K562 (cell line): Measurements from ENCODE around the gene RPH3AL. TPM values are rescaled to one million over a fixed set of nuclear protein-coding genes. Genes with fewer than 3 reads are reported as not detected.

Experiments
- ATAC-seq: fragments of 200-7000 bp; cut with Tn5 transposase; 3 replicates; pipeline ENCODE4 v1.9.1; 2020; ENCODE audit warnings: moderate library complexity
- BruUV-seq: library from RNA; stranded (reverse); fragments of 400-500 nt; replicated peaks from 2 replicates; lab custom pipeline; 2021; lab: Mats Ljungman, UMichigan
- CTCF ChIA-PET: fragments of 300-600 bp; formaldehyde crosslinking; extraction: SDS; loops from one replicate; lab custom pipeline; 2021; ENCODE audit warnings: low intra/inter-chr PET ratio; lab: Yijun Ruan, JAX
- POLR2A ChIA-PET: fragments of 300-600, 350-650 bp; sonication (Branson Sonifier 250); formaldehyde crosslinking; extraction: SDS; loops from one replicate; lab custom pipeline; 2021; ENCODE audit warnings: antibody characterized with exemption, inconsistent platforms; lab: Yijun Ruan, JAX
- DNase-seq, 4 experiments: peaks; one replicate each; pipeline versions ENCODE4 v3.0.0 to v3.0.0-alpha.2; 2011 to 2018; ENCODE audit warnings: low spot score in 3 of 4, mixed read lengths in 3 of 4; ENCODE audit errors: extremely low read depth in 1 of 4
- FAIRE-seq: peaks from 2 replicates; lab custom pipeline; 2011; peaks lifted over from hg19 to GRCh38; lab: Jason Lieb, UNC
- H2AFZ ChIP-seq: 2 replicates; pipeline ENCODE4 v1.6.0; 2011; ENCODE audit warnings: low read depth, low read length, control low read depth, inconsistent platforms
- H3K27ac ChIP-seq: fragments of 200-600 bp; 3 replicates; pipeline ENCODE4 v1.8.0; 2011; ENCODE audit warnings: low read depth, mild to moderate bottlenecking, control low read depth, inconsistent platforms, low read length, moderate library complexity, mixed read lengths; ENCODE audit errors: extremely low read depth
- H3K27me3 ChIP-seq, 2 experiments: fragments of 300-600 bp in 1 of 2; 2 replicates in 1 of 2; 3 replicates in 1 of 2; pipeline versions ENCODE4 v1.6.0 to v1.8.0; 2011; ENCODE audit warnings: inconsistent platforms in 2 of 2, low read length in 2 of 2, mild to moderate bottlenecking in 1 of 2, mixed read lengths in 1 of 2, moderate library complexity in 1 of 2; ENCODE audit not compliant: control insufficient read depth in 2 of 2, insufficient read depth in 2 of 2
- H3K36me3 ChIP-seq: fragments of 300-600 bp; 3 replicates; pipeline ENCODE4 v1.8.0; 2011; ENCODE audit warnings: mild to moderate bottlenecking, low read length, inconsistent platforms; ENCODE audit not compliant: control insufficient read depth, insufficient read depth
- H3K4me1 ChIP-seq, 2 experiments: fragments of 200-600 bp in 1 of 2; replicated peaks in 1 of 2; 2 replicates in 1 of 2; 3 replicates in 1 of 2; pipeline versions ENCODE4 v1.5.1 to v1.8.0; 2011; ENCODE audit warnings: inconsistent platforms in 2 of 2, low read length in 2 of 2, mild to moderate bottlenecking in 1 of 2, mixed read lengths in 1 of 2, moderate library complexity in 1 of 2; ENCODE audit not compliant: control insufficient read depth in 2 of 2, insufficient read depth in 2 of 2
- H3K4me2 ChIP-seq: 2 replicates; pipeline ENCODE4 v1.6.1; 2011; ENCODE audit warnings: low read length, control low read depth, inconsistent platforms, mixed read lengths; ENCODE audit not compliant: insufficient read depth
- H3K4me3 ChIP-seq: fragments of 200-600 bp; sonication (generic), shearing (Covaris generic); 2 replicates; pipeline ENCODE4 v1.5.1; 2016; ENCODE audit warnings: control low read depth, inconsistent platforms
- H3K79me2 ChIP-seq: fragments of 200-600 bp; 3 replicates; pipeline ENCODE4 v1.8.0; 2011; ENCODE audit warnings: low read length, inconsistent platforms; ENCODE audit not compliant: control insufficient read depth, insufficient read depth
- H3K9ac ChIP-seq, 2 experiments: 2 replicates each; pipeline versions ENCODE4 v1.6.0 to v1.6.1; 2011; ENCODE audit warnings: low read depth in 2 of 2, low read length in 2 of 2, control low read depth in 1 of 2, inconsistent platforms in 1 of 2, mild to moderate bottlenecking in 1 of 2, mixed read lengths in 1 of 2; ENCODE audit not compliant: insufficient read depth in 1 of 2
- H3K9me1 ChIP-seq: one replicate; pipeline ENCODE4 v1.6.0; 2011; ENCODE audit warnings: inconsistent platforms, mild to moderate bottlenecking, low read length, moderate library complexity; ENCODE audit not compliant: control insufficient read depth, insufficient read depth
- H3K9me3 ChIP-seq: replicated peaks from 2 replicates; pipeline ENCODE4 v1.5.1; 2011; ENCODE audit warnings: low read depth, low read length, inconsistent platforms; ENCODE audit not compliant: control insufficient read depth, insufficient read depth
- H4K20me1 ChIP-seq: replicated peaks from 2 replicates; pipeline ENCODE4 v1.6.1; 2011; ENCODE audit warnings: low read length, inconsistent platforms, mixed read lengths; ENCODE audit not compliant: control insufficient read depth, insufficient read depth
- CGGBP1 ChIP-seq: fragments of 250-450 bp; sonication (Bioruptor Pico); IDR thresholded peaks from 2 replicates; pipeline ENCODE4 v1.9.0; 2021; ENCODE audit warnings: mild to moderate bottlenecking
- KHSRP ChIP-seq: fragments of 450-650 bp; IDR thresholded peaks from 2 replicates; pipeline ENCODE4 v1.6.1; 2017
- PURB ChIP-seq: sonication (generic); formaldehyde crosslinking; IDR thresholded peaks from 2 replicates; pipeline ENCODE4 v1.9.0; 2021; ENCODE audit warnings: low read depth, mild to moderate bottlenecking, missing genetic modification reagents
- RFX5 ChIP-seq: IDR thresholded peaks from 2 replicates; pipeline ENCODE4 v1.6.1; 2011; ENCODE audit warnings: low read depth, mild to moderate bottlenecking, improper control_type of control experiment, low read length
- SOX6 ChIP-seq: fragments of 450-650 bp; IDR thresholded peaks from 2 replicates; pipeline ENCODE4 v1.6.1; 2014; ENCODE audit warnings: mild to moderate bottlenecking
- THRB ChIP-seq: fragments of 450-650 bp; formaldehyde crosslinking; conservative IDR thresholded peaks from 2 replicates; pipeline ENCODE4 v1.4.0; 2022; ENCODE audit warnings: mild to moderate bottlenecking, missing genetic modification characterization
- ZBTB12 ChIP-seq: fragments of 250-450 bp; sonication (Bioruptor Pico); IDR thresholded peaks from 2 replicates; pipeline ENCODE4 v1.4.0; 2020
- ZBTB49 ChIP-seq: sonication (generic); formaldehyde crosslinking; IDR thresholded peaks from 2 replicates; pipeline ENCODE4 v1.8.0; 2022; ENCODE audit warnings: missing genetic modification reagents, mild to moderate bottlenecking, borderline replicate concordance
- ZBTB5 ChIP-seq: fragments of 450-650 bp; IDR thresholded peaks from 2 replicates; pipeline ENCODE4 v1.6.1; 2017; ENCODE audit warnings: antibody characterized with exemption
- ZKSCAN1 ChIP-seq: fragments of 150-350 bp; IDR thresholded peaks from 2 replicates; pipeline ENCODE4 v1.6.1; 2016; ENCODE audit warnings: low read depth, low read length
- ZMIZ1 ChIP-seq, 2 experiments: fragments of 150-350 bp in 1 of 2; IDR thresholded peaks; 2 replicates each; pipeline ENCODE4 v1.6.1; 2012 to 2016; ENCODE audit warnings: low read depth in 2 of 2, low read length in 2 of 2, mild to moderate bottlenecking in 1 of 2, moderate library complexity in 1 of 2
- WGBS: fragments of 100-300 bp; shearing (Covaris generic); methylation state at CpG from one replicate; pipeline ENCODE4 v1.1.6; 2016; ENCODE audit warnings: low coverage, mixed read lengths; ENCODE audit not compliant: insufficient coverage; ENCODE audit errors: missing lambda C conversion rate; 5-methylcytosine and 5-hydroxymethylcytosine counted together
- in situ Hi-C: fragments of 300-500 bp; cut with MboI; formaldehyde crosslinking; loops from 4 replicates; pipeline ENCODE4 v1.15.0; 2018; ENCODE audit warnings: inconsistent platforms, mixed read lengths
- intact Hi-C: fragments of 100-400 bp; cut with micrococcal nuclease; formaldehyde crosslinking; loops from 2 replicates; pipeline ENCODE4 v1.14.2; 2022
- polyA plus RNA-seq, 8 experiments: library from polyadenylated mRNA; depleted of rRNA in 4 of 8; stranded (reverse) in 5 of 8; unstranded in 3 of 8; fragments of >200 nt; fragmentation: Nextera tagmentation in 2 of 8; fragmentation: Illumina TruSeq in 1 of 8; extraction: Ambion mirVana in 2 of 8; extraction: Trizol in 1 of 8; gene quantifications; 2 replicates each; pipeline versions ENCODE4 v1.2.1 to v1.2.3, GENCODE V29; 2011 to 2014; ENCODE audit warnings: inconsistent platforms in 1 of 8, missing spikeins in 1 of 8
- total RNA-seq, 7 experiments: library from RNA; depleted of rRNA in 6 of 7; stranded (reverse); fragments of >200 nt in 6 of 7; fragmentation: Illumina TruSeq in 2 of 7; extraction: Trizol in 2 of 7; gene quantifications; 2 replicates each; pipeline versions ENCODE4 v1.2.1 to v1.2.3, GENCODE V29; 2011 to 2021; ENCODE audit warnings: low replicate concordance in 1 of 7

Gene RPH3AL
- total and polyA plus RNA-seq, 9 of the 15 experiments (the other 6 are each of a cell fraction or from before 2014, with no cell fraction given): 0.18 to 1.7 (median 0.39) TPM

- Histone ChIP-seq H3K36me3 (no peaks in the 10 kb centered on the region), H3K27me3 (no peaks in the 10 kb centered on the region), H3K79me2 (no peaks in the 10 kb centered on the region), H3K9ac (no peak overlapping the region), H3K4me2 (no peak overlapping the region), H2AFZ (no peak overlapping the region), H3K27ac (no peak overlapping the region), H4K20me1 (no peaks in the 10 kb centered on the region), H3K9me3 (no peaks in the 10 kb centered on the region), H3K4me3 (no peak overlapping the region), H3K4me1 (no peaks in the 10 kb centered on the region), H3K9me1 (no peaks in the 10 kb centered on the region)
- POLR2A ChIA-PET: no interaction called here
- no TSS peak for BruUV-seq
- no peak for ATAC-seq
- DNase-seq: no peak
- in situ Hi-C loops (no loop called here), intact Hi-C loops (no loop called here)
- no peak for FAIRE-seq
- CTCF ChIA-PET: no interaction called here
- WGBS: 0% methylated on average over 7 of the region's 7 CpGs
- TF ChIP-seq ZMIZ1 (IDR thresholded peaks at IDR 0.05; ENCODE audit: low read depth in 2 of 2, low read length in 2 of 2): no peak
- TF ChIP-seq CGGBP1 (CRISPR knock-in tag): no peak
- no peak for TF ChIP-seq ZKSCAN1
- TF ChIP-seq THRB (CRISPR knock-in tag): no peak
- no peak for TF ChIP-seq KHSRP
- TF ChIP-seq RFX5: no peak
- TF ChIP-seq SOX6: no peak
- TF ChIP-seq ZBTB12 (CRISPR knock-in tag): no peak
- no peak for TF ChIP-seq ZBTB5
- TF ChIP-seq ZBTB49 (CRISPR knock-in tag): no peak
- TF ChIP-seq PURB (CRISPR knock-in tag): no peak
Measured at GRCh38 chr17:189444-189843, 163.2 kb downstream of the RPH3AL start.
